Liver (tissue), 9 donors: ENCODE data around the gene IFI27L1. TPM values are rescaled to one million over a fixed set of nuclear protein-coding genes. Genes with fewer than 3 reads are reported as not detected.

ENCODE experiments used
- DNase-seq: peaks from one replicate; pipeline ENCODE4 v3.0.0-alpha.2; 2017; ENCODE audit warnings: low spot score
- H3K27ac ChIP-seq, 2 donors: one replicate each; pipeline ENCODE4 v1.7.0; 2013; ENCODE audit warnings: inconsistent platforms in 2 of 2, low read length in 2 of 2, control low read depth in 1 of 2, low read depth in 1 of 2, mild to moderate bottlenecking in 1 of 2
- H3K27me3 ChIP-seq, 4 donors: one replicate each; pipeline versions ENCODE4 v1.6.1 to v1.7.0; 2013; ENCODE audit warnings: low read length in 3 of 4, inconsistent platforms in 1 of 4, mild to moderate bottlenecking in 1 of 4, moderate library complexity in 1 of 4; ENCODE audit not compliant: control insufficient read depth in 4 of 4, insufficient read depth in 4 of 4
- H3K36me3 ChIP-seq, 4 donors: one replicate each; pipeline versions ENCODE4 v1.6.1 to v1.7.0; 2013; ENCODE audit warnings: low read length in 3 of 4, mild to moderate bottlenecking in 3 of 4, low read depth in 1 of 4, moderate library complexity in 1 of 4; ENCODE audit not compliant: control insufficient read depth in 4 of 4, insufficient read depth in 3 of 4
- H3K4me1 ChIP-seq, 4 donors: one replicate each; pipeline versions ENCODE4 v1.6.1 to v1.7.0; 2013; ENCODE audit warnings: low read length in 3 of 4, mild to moderate bottlenecking in 3 of 4, moderate library complexity in 1 of 4; ENCODE audit not compliant: control insufficient read depth in 4 of 4, insufficient read depth in 4 of 4
- H3K4me3 ChIP-seq, 3 donors: one replicate each; pipeline versions ENCODE4 v1.6.1 to v1.7.0; 2013; ENCODE audit warnings: low read length in 3 of 3, control low read depth in 1 of 3, low read depth in 1 of 3, mild to moderate bottlenecking in 1 of 3
- H3K9ac ChIP-seq, 2 donors: one replicate each; pipeline ENCODE4 v1.7.0; 2013; ENCODE audit warnings: low read length in 2 of 2, mild to moderate bottlenecking in 2 of 2, moderate library complexity in 2 of 2, control low read depth in 1 of 2, low read depth in 1 of 2
- H3K9me3 ChIP-seq, 4 donors: one replicate each; pipeline versions ENCODE4 v1.6.1 to v1.7.0; 2013; ENCODE audit warnings: low read length in 3 of 4; ENCODE audit not compliant: control insufficient read depth in 4 of 4
- CTCF ChIP-seq: fragments of 150-350 bp; IDR thresholded peaks from 2 replicates; pipeline ENCODE4 v1.5.1; 2017; ENCODE audit warnings: improper control_type of control experiment, low read depth, low read length; ENCODE audit not compliant: missing input control
- EGR1 ChIP-seq, 2 donors: IDR thresholded peaks; 2 replicates each; pipeline ENCODE4 v1.6.1; 2016 to 2018; ENCODE audit warnings: antibody characterized with exemption in 2 of 2, low read depth in 2 of 2
- FOXA1 ChIP-seq: IDR thresholded peaks from 2 replicates; pipeline ENCODE4 v1.6.1; 2016; ENCODE audit warnings: antibody characterized with exemption
- FOXA2 ChIP-seq: IDR thresholded peaks from 2 replicates; pipeline ENCODE4 v1.6.1; 2016; ENCODE audit warnings: antibody characterized with exemption
- GABPA ChIP-seq, 2 donors: IDR thresholded peaks in 1 of 2; conservative IDR thresholded peaks in 1 of 2; 2 replicates each; pipeline ENCODE4 v1.6.1; 2016; ENCODE audit warnings: antibody characterized with exemption in 2 of 2, mild to moderate bottlenecking in 1 of 2, moderate library complexity in 1 of 2
- HNF4A ChIP-seq, 2 donors: conservative IDR thresholded peaks; 2 replicates each; pipeline ENCODE4 v1.6.1; 2016; ENCODE audit warnings: antibody characterized with exemption in 2 of 2, mild to moderate bottlenecking in 2 of 2
- HNF4G ChIP-seq: IDR thresholded peaks from 2 replicates; pipeline ENCODE4 v1.6.1; 2016; ENCODE audit warnings: antibody characterized with exemption
- JUND ChIP-seq, 2 donors: IDR thresholded peaks; 2 replicates each; pipeline ENCODE4 v1.6.1; 2016; ENCODE audit warnings: antibody characterized with exemption in 2 of 2
- MAX ChIP-seq: IDR thresholded peaks from 2 replicates; pipeline ENCODE4 v1.6.1; 2016; ENCODE audit warnings: antibody characterized with exemption
- NR2F2 ChIP-seq: IDR thresholded peaks from 2 replicates; pipeline ENCODE4 v1.6.1; 2016; ENCODE audit warnings: antibody characterized with exemption
- RAD21 ChIP-seq, 2 donors: IDR thresholded peaks; 2 replicates each; pipeline ENCODE4 v1.6.1; 2016; ENCODE audit warnings: antibody characterized with exemption in 2 of 2, mild to moderate bottlenecking in 2 of 2
- REST ChIP-seq: IDR thresholded peaks from 2 replicates; pipeline ENCODE4 v1.6.1; 2016; ENCODE audit warnings: antibody characterized with exemption, mild to moderate bottlenecking
- RXRA ChIP-seq, 2 donors: IDR thresholded peaks; 2 replicates each; pipeline ENCODE4 v1.6.1; 2017 to 2018; ENCODE audit warnings: antibody characterized with exemption in 2 of 2, mild to moderate bottlenecking in 1 of 2
- SP1 ChIP-seq: IDR thresholded peaks from 2 replicates; pipeline ENCODE4 v1.6.1; 2018; ENCODE audit warnings: antibody characterized with exemption, mild to moderate bottlenecking
- TAF1 ChIP-seq: conservative IDR thresholded peaks from 2 replicates; pipeline ENCODE4 v1.6.1; 2016; ENCODE audit warnings: antibody characterized with exemption, mild to moderate bottlenecking
- YY1 ChIP-seq: IDR thresholded peaks from 2 replicates; pipeline ENCODE4 v1.6.1; 2016; ENCODE audit warnings: antibody characterized with exemption, mild to moderate bottlenecking
- WGBS: extraction: QIAGEN DNeasy Blood & Tissue Kit; methylation state at CpG from one replicate; pipeline ENCODE4 v1.1.7; 2013; 5-methylcytosine and 5-hydroxymethylcytosine counted together
- polyA plus RNA-seq, 2 donors: library from polyadenylated mRNA; stranded (reverse) in 1 of 2; unstranded in 1 of 2; fragments of 200-250 nt in 1 of 2; fragments of >200 nt in 1 of 2; fragmentation: Nextera tagmentation in 1 of 2; extraction: Ambion mirVana in 1 of 2; gene quantifications; one replicate each; pipeline versions ENCODE4 v1.2.1 to v1.2.3, GENCODE V29; 2013 to 2015
- total RNA-seq, 2 donors: library from RNA; depleted of rRNA; stranded (reverse); fragments of >200 nt; gene quantifications; one replicate each; pipeline ENCODE4 v1.2.3, GENCODE V29; 2014
- TF ChIP-seq, protein P1 (sequence below): IDR thresholded peaks from 2 replicates; pipeline ENCODE4 v1.6.1; 2016; ENCODE audit warnings: antibody characterized with exemption
- TF ChIP-seq, protein P2 (sequence below): IDR thresholded peaks from 2 replicates; pipeline ENCODE4 v1.6.1; 2016; ENCODE audit warnings: antibody characterized with exemption
- donor health status: healthy.
- donor health status: healthy.
- donor health status: healthy.
- donor health status: healthy.
- donor health status: healthy.

Gene IFI27L1
- total and polyA plus RNA-seq, 4 donors, result 3.7 to 8.1 (median 5.6) TPM

DNA sequence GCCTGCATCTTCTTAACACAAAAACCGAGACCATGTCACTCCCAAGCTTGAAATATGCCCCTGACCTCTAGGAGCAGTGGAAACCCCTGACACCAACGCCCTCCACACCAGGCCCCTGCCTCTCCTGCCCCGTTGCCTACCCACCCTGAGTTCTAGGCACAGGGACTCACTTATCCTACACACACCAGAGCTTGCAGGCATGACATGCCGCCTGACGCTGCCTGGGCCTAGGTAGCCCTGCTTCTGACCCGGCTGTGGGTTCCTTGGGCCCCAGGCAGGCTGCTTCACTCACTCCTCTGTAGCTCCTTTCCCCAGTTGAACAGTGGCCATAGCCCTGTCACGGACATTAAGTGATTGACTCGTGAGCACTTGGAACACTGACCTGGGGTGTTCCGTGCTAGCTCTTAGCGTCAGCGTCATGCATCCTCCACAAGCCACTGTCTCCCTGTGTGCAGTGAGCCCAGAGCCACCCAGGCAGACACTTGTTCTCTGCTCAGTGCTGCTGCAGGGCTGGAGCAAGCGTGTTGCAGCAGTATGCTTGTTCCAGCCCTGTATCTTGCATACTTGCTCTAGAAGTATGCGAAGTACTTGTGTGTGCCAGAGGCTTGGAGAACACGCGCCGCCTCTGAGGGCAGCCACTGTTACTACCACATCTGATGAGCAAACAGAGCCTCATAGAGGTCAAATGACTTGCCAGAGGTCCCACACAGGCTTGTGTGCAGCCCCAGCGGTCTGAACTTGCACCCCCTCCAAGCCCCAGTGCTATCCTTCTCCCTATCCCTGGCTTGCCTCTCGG lies 39.4 kb upstream of the IFI27L1 start:
- peaks cover 0 to 24% (median 8%) of the 10 kb centered on the region in 4 donors for H3K36me3 ChIP-seq
- no peak overlapping the region for H3K4me3 ChIP-seq
- no peaks in the 10 kb centered on the region for H3K27me3 ChIP-seq
- H3K9ac ChIP-seq, result no peak overlapping the region
- H3K4me1 ChIP-seq, result peaks cover 2 to 12% (median 9%) of the 10 kb centered on the region in 4 donors
- DNase-seq, result no peak
- no peak overlapping the region for H3K27ac ChIP-seq
- WGBS, result 66% methylated on average over 18 of the region's 18 CpGs
- no peaks in the 10 kb centered on the region for H3K9me3 ChIP-seq
- TF ChIP-seq RXRA (IDR thresholded peaks at IDR 0.05), result no peak
- no peak for TF ChIP-seq NR2F2
- TF ChIP-seq TAF1, result no peak
- no peak for TF ChIP-seq SP1
- no peak for TF ChIP-seq JUND (IDR thresholded peaks at IDR 0.05)
- no peak for TF ChIP-seq MAX
- TF ChIP-seq EGR1 (IDR thresholded peaks at IDR 0.05; ENCODE audit: low read depth in 2 of 2), result no peak
- no peak for TF ChIP-seq HNF4G
- no peak for TF ChIP-seq HNF4A (conservative IDR thresholded peaks at IDR 0.05)
- TF ChIP-seq RAD21 (IDR thresholded peaks at IDR 0.05), result no peak
- no peak for TF ChIP-seq FOXA1
- no peak for TF ChIP-seq CTCF
- TF ChIP-seq YY1, result no peak
- TF ChIP-seq REST, result no peak
- TF ChIP-seq, protein P1, sequence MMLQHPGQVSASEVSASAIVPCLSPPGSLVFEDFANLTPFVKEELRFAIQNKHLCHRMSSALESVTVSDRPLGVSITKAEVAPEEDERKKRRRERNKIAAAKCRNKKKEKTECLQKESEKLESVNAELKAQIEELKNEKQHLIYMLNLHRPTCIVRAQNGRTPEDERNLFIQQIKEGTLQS, result no peak
- no peak for TF ChIP-seq GABPA (IDR thresholded peaks at IDR 0.05 in 1 of 2, conservative IDR thresholded peaks at IDR 0.05 in 1 of 2)
- no peak for TF ChIP-seq FOXA2
- TF ChIP-seq, protein P2, sequence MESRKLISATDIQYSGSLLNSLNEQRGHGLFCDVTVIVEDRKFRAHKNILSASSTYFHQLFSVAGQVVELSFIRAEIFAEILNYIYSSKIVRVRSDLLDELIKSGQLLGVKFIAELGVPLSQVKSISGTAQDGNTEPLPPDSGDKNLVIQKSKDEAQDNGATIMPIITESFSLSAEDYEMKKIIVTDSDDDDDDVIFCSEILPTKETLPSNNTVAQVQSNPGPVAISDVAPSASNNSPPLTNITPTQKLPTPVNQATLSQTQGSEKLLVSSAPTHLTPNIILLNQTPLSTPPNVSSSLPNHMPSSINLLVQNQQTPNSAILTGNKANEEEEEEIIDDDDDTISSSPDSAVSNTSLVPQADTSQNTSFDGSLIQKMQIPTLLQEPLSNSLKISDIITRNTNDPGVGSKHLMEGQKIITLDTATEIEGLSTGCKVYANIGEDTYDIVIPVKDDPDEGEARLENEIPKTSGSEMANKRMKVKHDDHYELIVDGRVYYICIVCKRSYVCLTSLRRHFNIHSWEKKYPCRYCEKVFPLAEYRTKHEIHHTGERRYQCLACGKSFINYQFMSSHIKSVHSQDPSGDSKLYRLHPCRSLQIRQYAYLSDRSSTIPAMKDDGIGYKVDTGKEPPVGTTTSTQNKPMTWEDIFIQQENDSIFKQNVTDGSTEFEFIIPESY, result no peak
